Testis (tissue), 3 donors: ENCODE data around the gene TMEM91. TPM values are rescaled to one million over a fixed set of nuclear protein-coding genes. Genes with fewer than 3 reads are reported as not detected.

Source experiments
- DNase-seq: peaks from one replicate; pipeline ENCODE4 v3.0.0-alpha.2; 2019
- H3K27ac ChIP-seq, 2 donors: fragments of 200-600 bp; sonication (generic); one replicate each; pipeline ENCODE4 v1.5.1; 2019
- H3K27me3 ChIP-seq: fragments of 200-600 bp; sonication (generic); one replicate; pipeline ENCODE4 v1.5.1; 2019
- H3K36me3 ChIP-seq: fragments of 200-600 bp; sonication (generic); one replicate; pipeline ENCODE4 v1.5.1; 2017; ENCODE audit warnings: low read depth; ENCODE audit errors: missing control alignments
- H3K4me1 ChIP-seq: fragments of 200-600 bp; sonication (generic); one replicate; pipeline ENCODE4 v1.5.1; 2019
- H3K4me3 ChIP-seq, 2 donors: fragments of 200-600 bp; sonication (generic); one replicate each; pipeline ENCODE4 v1.5.1; 2017 to 2019
- H3K9me3 ChIP-seq: fragments of 200-600 bp; sonication (generic); one replicate; pipeline ENCODE4 v1.5.1; 2017
- CTCF ChIP-seq, 3 experiments: fragments of 450-650 bp in 2 of 3; fragments of 200-600 bp in 1 of 3; sonication (generic) in 1 of 3; IDR thresholded peaks; one replicate each; pipeline ENCODE4 v1.5.1; 2016 to 2019; ENCODE audit warnings: antibody characterized with exemption in 3 of 3, mild to moderate bottlenecking in 2 of 3, moderate library complexity in 1 of 3
- POLR2A ChIP-seq: fragments of 450-650 bp; IDR thresholded peaks from one replicate; pipeline ENCODE4 v1.6.1; 2017; ENCODE audit warnings: antibody characterized with exemption, mild to moderate bottlenecking, moderate library complexity
- WGBS, 2 donors: methylation state at CpG; one replicate each; pipeline ENCODE4 v1.1.5; 2018; 5-methylcytosine and 5-hydroxymethylcytosine counted together
- intact Hi-C: fragments of 100-400 bp; cut with DNase I; formaldehyde crosslinking; loops from one replicate; pipeline ENCODE4 v1.15.1; 2023; ENCODE audit warnings: low total_unique reads
- polyA plus RNA-seq: library from polyadenylated mRNA; stranded (reverse); fragments of 350-450 nt; fragmentation: Illumina TruSeq; extraction: RNeasy Lipid Tissue Mini Kit (QIAGEN cat#74804); gene quantifications from one replicate; pipeline ENCODE4 v1.2.3, GENCODE V29; 2014; ENCODE audit warnings: low read depth, low replicate concordance; ENCODE audit not compliant: insufficient read depth
- total RNA-seq, 2 donors: library from RNA; depleted of rRNA; stranded (reverse); fragments of >200 nt; gene quantifications; one replicate each; pipeline ENCODE4 v1.2.3, GENCODE V29; 2016

TMEM91 gene
- total and polyA plus RNA-seq, 3 donors from 2014 or later = 17.0 to 33.2 (median 32.9) TPM

DNA sequence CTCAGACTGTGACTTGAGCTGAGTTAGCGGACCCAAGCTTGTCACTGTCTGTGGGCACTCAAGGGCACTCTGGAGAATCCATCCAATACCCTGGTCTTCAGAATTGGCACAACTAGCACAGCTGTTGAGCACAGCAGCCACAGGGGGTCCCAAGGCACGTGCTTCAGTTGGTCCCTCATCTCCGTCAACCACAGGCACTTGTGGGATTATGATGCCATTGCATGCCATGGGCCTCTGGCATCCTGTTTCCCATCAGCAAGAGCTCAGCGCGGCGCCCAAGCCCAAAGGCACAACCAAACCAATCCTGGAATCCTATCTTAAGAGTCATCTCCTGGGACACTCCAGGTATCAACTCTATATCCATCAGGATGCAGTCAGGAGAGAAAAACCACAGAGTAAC lies 54.6 kb downstream of the TMEM91 start:
- no peak overlapping the region for H3K4me3 ChIP-seq
- H3K9me3 ChIP-seq = no peaks in the 10 kb centered on the region
- H3K36me3 ChIP-seq = no peaks in the 10 kb centered on the region
- no peak overlapping the region for H3K27ac ChIP-seq
- no peak for DNase-seq
- peaks cover 14% of the 10 kb centered on the region for H3K4me1 ChIP-seq
- no peak for TF ChIP-seq CTCF (IDR thresholded peaks at IDR 0.05)
- TF ChIP-seq POLR2A = no peak
- intact Hi-C loops = no loop called here
- no peaks in the 10 kb centered on the region for H3K27me3 ChIP-seq
- 90 to 100% methylated on average over 1 to 6 of the region's 6 CpGs for WGBS, 2 donors

GRCh38 chr19:41431426-41432386 lies 55.4 kb downstream of the TMEM91 start:
- Histone ChIP-seq H3K27ac (no peak overlapping the region), H3K27me3 (no peaks in the 10 kb centered on the region), H3K36me3 (no peaks in the 10 kb centered on the region), H3K4me3 (no peak overlapping the region), H3K4me1 (peaks cover 14% of the 10 kb centered on the region), H3K9me3 (no peaks in the 10 kb centered on the region)
- peak; percentile 42 for DNase-seq
- TF ChIP-seq POLR2A (no peak), CTCF (IDR thresholded peaks at IDR 0.05) (peak in 1 of 3 experiments; percentile 21)
- intact Hi-C loops = no loop called here
- WGBS, 2 donors = 63 to 72% methylated on average over 23 of the region's 23 CpGs

DNA sequence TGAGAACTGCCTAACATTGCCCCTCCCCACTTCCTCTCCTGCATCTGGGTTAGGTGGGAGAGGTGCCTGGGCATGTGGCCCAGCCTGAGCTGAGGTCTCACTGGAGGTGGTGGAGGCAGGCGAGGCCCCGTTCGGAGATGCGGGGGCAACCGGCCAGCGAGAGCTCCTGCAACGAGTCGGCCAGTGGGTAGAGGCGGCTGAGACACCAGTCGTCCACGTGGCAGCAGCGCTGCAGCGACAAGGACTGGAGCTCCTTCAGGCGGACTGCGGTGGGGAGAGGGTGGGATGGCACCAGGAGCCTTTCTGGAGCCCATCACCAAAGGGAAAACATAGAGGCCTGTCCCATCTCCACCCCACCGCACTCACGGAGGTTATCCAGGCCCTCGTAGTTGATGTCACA lies 56.8 kb downstream of the TMEM91 start:
- Histone ChIP-seq H3K27ac (no peak overlapping the region), H3K9me3 (no peaks in the 10 kb centered on the region), H3K4me1 (peaks cover 2% of the 10 kb centered on the region), H3K27me3 (no peaks in the 10 kb centered on the region), H3K36me3 (no peaks in the 10 kb centered on the region), H3K4me3 (no peak overlapping the region)
- intact Hi-C loops = no loop called here
- DNase-seq = no peak
- WGBS, 2 donors = 91 to 98% methylated on average over 7 to 18 of the region's 18 CpGs
- TF ChIP-seq CTCF (IDR thresholded peaks at IDR 0.05) = no peak
- TF ChIP-seq POLR2A = no peak

Other genes starting within 250 kb of the TMEM91 start
- 1 to 10 TPM; 1.4 to 2.0 TPM for gene CYP2S1, start 183.3 kb upstream of the TMEM91 start, total RNA-seq
- gene CYP2S1, start 183.3 kb upstream of the TMEM91 start, polyA plus RNA-seq = 1.6 TPM
- 100 to 1,000 TPM in 1 of 2 donors, 10 to 100 TPM in 1; 98.2 to 150 TPM for gene AXL, start 157.3 kb upstream of the TMEM91 start, total RNA-seq
- 56.0 TPM for gene AXL, start 157.3 kb upstream of the TMEM91 start, polyA plus RNA-seq
- gene HNRNPUL1, start 112.2 kb upstream of the TMEM91 start, total RNA-seq = 100 to 1,000 TPM; 192 to 197 TPM
- gene HNRNPUL1, start 112.2 kb upstream of the TMEM91 start, polyA plus RNA-seq = 230 TPM
- 10 to 100 TPM; 36.2 to 40.2 TPM for gene CCDC97, start 66.4 kb upstream of the TMEM91 start, total RNA-seq
- gene CCDC97, start 66.4 kb upstream of the TMEM91 start, polyA plus RNA-seq = 57.8 TPM
- gene TGFB1, start 22.6 kb upstream of the TMEM91 start, total RNA-seq = 10 to 100 TPM; 12.7 to 17.0 TPM
- gene TGFB1, start 22.6 kb upstream of the TMEM91 start, polyA plus RNA-seq = 19.8 TPM
- 10 to 100 TPM in 1 of 2 donors, 1 to 10 TPM in 1; 6.7 to 13.5 TPM for gene B9D2, start 12.4 kb upstream of the TMEM91 start, total RNA-seq
- gene B9D2, start 12.4 kb upstream of the TMEM91 start, polyA plus RNA-seq = 14.6 TPM
- gene EXOSC5, start 20.8 kb downstream of the TMEM91 start, total RNA-seq = 10 to 100 TPM; 19.1 to 23.8 TPM
- gene EXOSC5, start 20.8 kb downstream of the TMEM91 start, polyA plus RNA-seq = 28.0 TPM
- 10 to 100 TPM; 80.8 to 81.3 TPM for gene BCKDHA, start 21.3 kb downstream of the TMEM91 start, total RNA-seq
- 53.1 TPM for gene BCKDHA, start 21.3 kb downstream of the TMEM91 start, polyA plus RNA-seq
- gene B3GNT8, start 50.8 kb downstream of the TMEM91 start, total RNA-seq = 1 to 10 TPM; 1.0 to 1.2 TPM
- gene B3GNT8, start 50.8 kb downstream of the TMEM91 start, polyA plus RNA-seq = 1.3 TPM
- 10 to 100 TPM; 26.7 to 35.8 TPM for gene DMAC2, start 63.4 kb downstream of the TMEM91 start, total RNA-seq
- gene DMAC2, start 63.4 kb downstream of the TMEM91 start, polyA plus RNA-seq = 24.6 TPM
- 1 to 10 TPM in 1 of 2 donors, not detected in 1; 1.8 TPM for gene ERICH4, start 66.6 kb downstream of the TMEM91 start, total RNA-seq
- gene ERICH4, start 66.6 kb downstream of the TMEM91 start, polyA plus RNA-seq = 0.61 TPM
- gene CEACAM21, start 199.6 kb downstream of the TMEM91 start, total RNA-seq = 1 to 10 TPM in 1 of 2 donors, under 1 TPM in 1; 0.71 to 1.3 TPM
- gene CEACAM21, start 199.6 kb downstream of the TMEM91 start, polyA plus RNA-seq = 3.6 TPM